GM12878 (cell line): ENCODE data around the gene METTL1. TPM values are rescaled to one million over a fixed set of nuclear protein-coding genes. Genes with fewer than 3 reads are reported as not detected.

Experiments used
- ATAC-seq: fragments of 200-7000 bp; cut with Tn5 transposase; 3 replicates; pipeline ENCODE4 v1.9.1; 2020; ENCODE audit warnings: mild to moderate bottlenecking, moderate library complexity
- BruUV-seq: library from RNA; stranded (reverse); fragments of 400-500 nt; replicated peaks from 2 replicates; lab custom pipeline; 2021; lab: Mats Ljungman, UMichigan
- CTCF ChIA-PET: fragments of 300-600 bp; sonication (Branson Sonifier 250); formaldehyde crosslinking; extraction: SDS; loops from one replicate; lab custom pipeline; 2021; ENCODE audit warnings: inconsistent platforms; lab: Yijun Ruan, JAX
- POLR2A ChIA-PET: fragments of 350-600 bp; formaldehyde crosslinking; extraction: SDS; loops from one replicate; lab custom pipeline; 2021; ENCODE audit warnings: inconsistent platforms; lab: Charles Lee
- RAD21 ChIA-PET: fragments of 300-600 bp; sonication (Branson Sonifier 250); formaldehyde crosslinking; loops from one replicate; lab custom pipeline; 2023; ENCODE audit warnings: antibody characterized with exemption; ENCODE audit not compliant: unreplicated experiment; lab: Charles Lee
- SMC1A ChIA-PET: fragments of 300-600 bp; sonication (Branson Sonifier 250); formaldehyde crosslinking; loops from one replicate; lab custom pipeline; 2023; ENCODE audit not compliant: unreplicated experiment, uncharacterized antibody; lab: Charles Lee
- DNase-seq: peaks from one replicate; pipeline ENCODE4 v3.0.0-alpha.2; 2011; ENCODE audit warnings: low read depth, low spot score
- FAIRE-seq: peaks from 3 replicates; lab custom pipeline; 2011; peaks lifted over from hg19 to GRCh38; lab: Jason Lieb, UNC
- H2AFZ ChIP-seq: 2 replicates; pipeline ENCODE4 v1.6.0; 2011; ENCODE audit warnings: low read depth, low read length, control low read depth; ENCODE audit not compliant: control insufficient read depth
- H3K27ac ChIP-seq: 2 replicates; pipeline ENCODE4 v1.5.1; 2011; ENCODE audit warnings: control low read depth; ENCODE audit not compliant: control insufficient read depth, insufficient read depth
- H3K27me3 ChIP-seq, 2 experiments: replicated peaks in 1 of 2; 2 replicates each; pipeline versions ENCODE4 v1.6.0 to v1.6.1; 2011; ENCODE audit warnings: low read length in 1 of 2; ENCODE audit not compliant: control insufficient read depth in 2 of 2, insufficient read depth in 2 of 2
- H3K36me3 ChIP-seq, 2 experiments: 2 replicates each; pipeline ENCODE4 v1.5.1; 2011; ENCODE audit warnings: low read length in 1 of 2; ENCODE audit not compliant: control insufficient read depth in 2 of 2, insufficient read depth in 2 of 2
- H3K4me1 ChIP-seq: 2 replicates; pipeline ENCODE4 v1.6.1; 2011; ENCODE audit warnings: mild to moderate bottlenecking, low read length, moderate library complexity, mixed read lengths; ENCODE audit not compliant: control insufficient read depth, insufficient read depth
- H3K4me2 ChIP-seq: 2 replicates; pipeline ENCODE4 v1.6.0; 2011; ENCODE audit warnings: control low read depth; ENCODE audit not compliant: control insufficient read depth, insufficient read depth
- H3K4me3 ChIP-seq: fragments of 200-600 bp; sonication (generic); 2 replicates; pipeline ENCODE4 v1.5.1; 2016
- H3K79me2 ChIP-seq: 2 replicates; pipeline ENCODE4 v1.6.0; 2011; ENCODE audit warnings: low read length; ENCODE audit not compliant: control insufficient read depth, insufficient read depth
- H3K9ac ChIP-seq: 2 replicates; pipeline ENCODE4 v1.8.0; 2011; ENCODE audit warnings: low read length, control low read depth, mixed read lengths; ENCODE audit not compliant: control insufficient read depth, insufficient read depth
- H3K9me3 ChIP-seq: replicated peaks from 3 replicates; pipeline ENCODE4 v1.5.1; 2011; ENCODE audit warnings: mild to moderate bottlenecking, low read length; ENCODE audit not compliant: control insufficient read depth, insufficient read depth
- H4K20me1 ChIP-seq: 2 replicates; pipeline ENCODE4 v1.6.0; 2011; ENCODE audit not compliant: control insufficient read depth, insufficient read depth
- ASH2L ChIP-seq: fragments of 300-600, 200-600 bp; sonication (generic); IDR thresholded peaks from 2 replicates; pipeline ENCODE4 v1.6.1; 2017; ENCODE audit warnings: low read depth, mild to moderate bottlenecking, borderline replicate concordance
- MEF2B ChIP-seq: fragments of 450-650 bp; IDR thresholded peaks from 2 replicates; pipeline ENCODE4 v1.6.1; 2018; ENCODE audit warnings: mild to moderate bottlenecking, moderate library complexity; ENCODE audit not compliant: partially characterized antibody, poor library complexity, severe bottlenecking
- NRF1 ChIP-seq: conservative IDR thresholded peaks from 2 replicates; pipeline ENCODE4 v1.6.1; 2011; ENCODE audit warnings: mild to moderate bottlenecking, low read depth, low read length, improper control_type of control experiment
- PAX5 ChIP-seq: IDR thresholded peaks from 2 replicates; pipeline ENCODE4 v1.6.1; 2011; ENCODE audit warnings: low read depth, low read length, borderline replicate concordance
- SMC3 ChIP-seq: IDR thresholded peaks from 2 replicates; pipeline ENCODE4 v1.6.1; 2011; ENCODE audit warnings: low read length, improper control_type of control experiment, borderline replicate concordance
- SPI1 ChIP-seq: IDR thresholded peaks from 2 replicates; pipeline ENCODE4 v1.6.1; 2011; ENCODE audit warnings: low read depth, mild to moderate bottlenecking, low read length, moderate library complexity, borderline replicate concordance; ENCODE audit not compliant: insufficient read depth
- SRF ChIP-seq, 2 experiments: IDR thresholded peaks; 2 replicates each; pipeline ENCODE4 v1.6.1; 2011; ENCODE audit warnings: low read depth in 2 of 2, low read length in 2 of 2, mild to moderate bottlenecking in 1 of 2, moderate library complexity in 1 of 2
- TBL1XR1 ChIP-seq: IDR thresholded peaks from 2 replicates; pipeline ENCODE4 v1.6.1; 2012; ENCODE audit warnings: low read depth, low read length, improper control_type of control experiment
- ZBED1 ChIP-seq: IDR thresholded peaks from 2 replicates; pipeline ENCODE4 v1.6.1; 2016; ENCODE audit warnings: borderline replicate concordance
- ZNF622 ChIP-seq: fragments of 450-650 bp; IDR thresholded peaks from 2 replicates; pipeline ENCODE4 v1.6.1; 2017; ENCODE audit warnings: mild to moderate bottlenecking, inconsistent platforms
- WGBS: methylation state at CpG from one replicate; pipeline ENCODE4 v1.1.6; 2016; ENCODE audit warnings: low lambda C conversion rate; ENCODE audit not compliant: insufficient replicate concordance, insufficient coverage; ENCODE audit errors: missing lambda C conversion rate; 5-methylcytosine and 5-hydroxymethylcytosine counted together
- in situ Hi-C: fragments of 300-500 bp; cut with MboI; formaldehyde crosslinking; loops from 9 replicates; pipeline ENCODE4 v1.14.3; 2018; ENCODE audit warnings: mixed read lengths
- intact Hi-C: fragments of 100-400 bp; cut with micrococcal nuclease; formaldehyde crosslinking; loops from one replicate; pipeline ENCODE4 v1.14.2; 2022; ENCODE audit not compliant: unreplicated experiment
- polyA plus RNA-seq, 11 experiments: library from polyadenylated mRNA; depleted of rRNA in 4 of 11; unstranded in 6 of 11; stranded (reverse) in 5 of 11; fragments of >200 nt; fragmentation: Nextera tagmentation in 4 of 11; fragmentation: Illumina TruSeq in 1 of 11; extraction: Ambion mirVana in 4 of 11; extraction: Trizol in 1 of 11; gene quantifications; 1 replicate in 1 of 11; 2 replicates in 10 of 11; pipeline versions ENCODE4 v1.2.1 to v1.2.3, GENCODE V29; 2011 to 2016; ENCODE audit warnings: inconsistent platforms in 2 of 11, missing spikeins in 2 of 11, low read depth in 1 of 11
- total RNA-seq, 4 experiments: library from RNA; depleted of rRNA in 3 of 4; stranded (reverse); fragments of >200 nt in 3 of 4; fragmentation: Illumina TruSeq in 1 of 4; extraction: Trizol in 1 of 4; gene quantifications; 2 replicates each; pipeline versions ENCODE4 v1.2.1 to v1.2.3, GENCODE V29; 2013 to 2021
- TF ChIP-seq, protein P1 (sequence below): fragments of 450-650 bp; IDR thresholded peaks from 2 replicates; pipeline ENCODE4 v1.6.1; 2014; ENCODE audit warnings: mild to moderate bottlenecking

METTL1 gene
- total and polyA plus RNA-seq, 10 of the 15 experiments (the other 5 are each of a cell fraction or from before 2014, with no cell fraction given): 11.3 to 44.3 (median 30.6) TPM

DNA sequence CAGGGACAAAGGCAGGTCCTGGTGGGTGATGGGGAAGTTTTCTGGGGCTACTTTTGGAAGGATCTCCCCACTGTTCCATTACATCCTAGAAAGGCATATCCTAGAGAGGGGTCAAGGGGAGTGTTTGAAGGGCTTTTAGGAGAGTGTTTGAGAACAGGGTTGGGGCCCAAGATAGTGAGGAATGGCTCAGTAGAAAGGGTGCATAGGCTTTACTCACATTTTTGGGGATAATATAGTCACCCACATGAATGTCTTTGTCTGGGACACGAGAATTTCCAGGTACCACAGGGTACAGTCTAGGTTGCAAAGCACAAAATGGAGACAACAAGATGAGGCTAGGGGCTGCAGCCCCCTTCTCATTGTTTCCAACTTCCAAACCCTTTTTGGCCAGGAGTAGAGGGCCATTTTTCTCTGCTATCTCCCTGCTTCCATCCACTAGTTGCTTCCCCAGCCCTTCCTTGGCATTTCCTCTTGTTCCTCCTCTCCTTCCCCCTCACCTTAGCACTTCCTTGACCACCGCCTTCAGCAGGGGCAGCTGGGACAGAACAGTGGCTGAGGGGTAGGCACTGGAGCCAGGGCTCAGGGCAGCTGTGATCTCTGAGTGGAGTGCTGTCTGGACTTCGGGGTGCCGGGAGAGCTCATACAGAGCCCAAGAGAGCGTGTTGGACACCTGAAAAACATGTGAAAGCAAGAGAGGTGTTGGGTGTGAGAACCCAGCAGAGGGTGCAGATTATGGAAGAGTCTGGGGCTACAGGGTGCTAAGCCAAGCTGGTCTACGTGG is 7.8 kb downstream of the METTL1 start:
- Histone ChIP-seq H3K27me3 (peaks cover 11 to 23% of the 10 kb centered on the region in 2 experiments; a peak in 3 of 4 replicates), H3K4me2 (no peak overlapping the region), H2AFZ (no peak overlapping the region), H3K9ac (no peak overlapping the region)
- intact Hi-C loops: no loop called here
- TF ChIP-seq SPI1 (no peak), ASH2L (no peak), ZNF622 (no peak), TBL1XR1 (no peak), NRF1 (no peak), PAX5 (no peak), SMC3 (no peak), MEF2B (no peak), ZBED1 (no peak), SRF (IDR thresholded peaks at IDR 0.05; ENCODE audit: low read depth in 2 of 2, low read length in 2 of 2) (no peak)
- TF ChIP-seq, protein P1, sequence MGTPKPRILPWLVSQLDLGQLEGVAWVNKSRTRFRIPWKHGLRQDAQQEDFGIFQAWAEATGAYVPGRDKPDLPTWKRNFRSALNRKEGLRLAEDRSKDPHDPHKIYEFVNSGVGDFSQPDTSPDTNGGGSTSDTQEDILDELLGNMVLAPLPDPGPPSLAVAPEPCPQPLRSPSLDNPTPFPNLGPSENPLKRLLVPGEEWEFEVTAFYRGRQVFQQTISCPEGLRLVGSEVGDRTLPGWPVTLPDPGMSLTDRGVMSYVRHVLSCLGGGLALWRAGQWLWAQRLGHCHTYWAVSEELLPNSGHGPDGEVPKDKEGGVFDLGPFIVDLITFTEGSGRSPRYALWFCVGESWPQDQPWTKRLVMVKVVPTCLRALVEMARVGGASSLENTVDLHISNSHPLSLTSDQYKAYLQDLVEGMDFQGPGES: no peak
- TF ChIP-seq, all 136 proteins: peak for 0
- CTCF ChIA-PET: interaction anchor here (0.7 to 7.3 kb wide), 5 partner anchors 9 to 121 kb away, joined by 3 to 62 read pairs (median 3); partner anchors contain the start of gene MARCHF9
- POLR2A ChIA-PET: interaction anchor here (0.6 to 1.5 kb wide), 2 partner anchors 8 to 1088 kb away, joined by 4 to 5 read pairs; no protein-coding TSS in a partner anchor
- Histone ChIP-seq H4K20me1 (no peaks in the 10 kb centered on the region; the same call in 1 of the 2 replicates), H3K4me1 (peaks cover 22% of the 10 kb centered on the region), H3K4me3 (no peak overlapping the region), H3K27ac (no peak overlapping the region), H3K9me3 (no peaks in the 10 kb centered on the region), H3K36me3 (no peaks in the 10 kb centered on the region), H3K79me2 (no peaks in the 10 kb centered on the region)
- ATAC-seq: no peak
- no peak for FAIRE-seq
- 80% methylated on average over 6 of the region's 6 CpGs for WGBS
- in situ Hi-C loops: no loop called here
- no peak for DNase-seq
- no TSS peak for BruUV-seq
- SMC1A ChIA-PET: no interaction called here
- RAD21 ChIA-PET: no interaction called here
